HFFc6 (cell line): ENCODE results near the gene C1GALT1C1L. TPM values are rescaled to one million over a fixed set of nuclear protein-coding genes. Genes with fewer than 3 reads are reported as not detected.

ENCODE experiments used
- DNase-seq: peaks from one replicate; pipeline ENCODE4 v3.0.0-alpha.2; 2018
- H3K27ac Mint-ChIP-seq: 2 replicates; pipeline ENCODE4 v1.8.0; 2020; ENCODE audit warnings: mild to moderate bottlenecking, mixed read lengths
- H3K27me3 Mint-ChIP-seq: 2 replicates; pipeline ENCODE4 v1.8.0; 2021; ENCODE audit warnings: mild to moderate bottlenecking, moderate library complexity, mixed read lengths; ENCODE audit not compliant: insufficient read depth
- H3K36me3 Mint-ChIP-seq: 2 replicates; pipeline ENCODE4 v1.8.0; 2021; ENCODE audit warnings: low read depth, mixed read lengths
- H3K4me1 Mint-ChIP-seq: 2 replicates; pipeline ENCODE4 v1.8.0; 2020; ENCODE audit warnings: low read depth, mixed read lengths
- H3K4me3 Mint-ChIP-seq: 2 replicates; pipeline ENCODE4 v1.8.0; 2020; ENCODE audit warnings: mild to moderate bottlenecking, moderate library complexity, mixed read lengths
- H3K9me3 Mint-ChIP-seq: 2 replicates; pipeline ENCODE4 v1.8.0; 2020; ENCODE audit warnings: mild to moderate bottlenecking, mixed read lengths
- CTCF ChIP-seq: fragments of 200-600 bp; sonication (generic); IDR thresholded peaks from 2 replicates; pipeline ENCODE4 v1.5.0; 2021; ENCODE audit warnings: antibody characterized with exemption, mild to moderate bottlenecking
- total RNA-seq, 6 experiments: library from RNA; stranded (reverse); fragmentation: NEBNext Ultra II Directional; extraction: Animal tissue kit (Norgen Biotek cat#: 25700); gene quantifications; 2 replicates in 1 of 6; 3 replicates in 5 of 6; pipeline ENCODE4 v1.2.3, GENCODE V29; 2021

The C1GALT1C1L gene
- total RNA-seq, 6 experiments from 2014 or later: not detected

DNA sequence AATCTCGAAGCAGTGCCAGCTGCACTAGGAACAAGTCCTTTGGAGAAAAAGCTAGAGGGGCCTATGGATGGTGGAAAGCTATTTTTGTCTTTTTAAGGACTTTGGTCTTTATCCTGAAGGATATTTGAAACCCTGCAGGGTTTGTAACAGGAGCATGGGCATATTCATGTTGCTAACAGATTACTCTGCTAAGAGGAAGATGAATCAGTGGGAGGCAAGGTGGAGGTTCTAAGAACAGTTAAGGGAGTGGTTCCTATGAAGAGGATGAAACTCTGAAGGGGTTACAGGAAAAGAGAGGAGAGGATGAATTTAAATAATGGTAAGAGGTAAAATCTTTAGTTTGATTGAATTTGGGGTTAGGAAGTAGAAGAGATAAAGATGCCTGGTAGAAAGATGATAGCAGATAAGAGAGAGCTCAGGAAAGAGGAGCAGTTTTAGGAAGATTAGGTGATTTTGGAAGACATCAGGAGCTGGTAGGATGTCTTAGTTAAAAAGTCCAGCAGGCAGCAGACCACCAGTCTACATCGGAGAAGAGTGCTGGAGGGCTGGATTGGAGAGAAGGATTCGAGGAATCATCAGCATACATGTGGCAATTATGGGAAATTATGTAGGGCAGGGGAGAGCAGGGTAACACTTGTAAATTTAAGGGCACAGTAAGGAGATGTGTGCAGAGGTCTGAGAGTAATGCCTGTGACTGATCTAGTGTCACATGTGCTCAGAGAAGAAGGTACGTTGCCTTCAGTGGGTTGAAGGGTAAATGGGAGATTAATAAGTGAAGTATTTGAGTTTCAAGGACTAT lies 39.3 kb upstream of the C1GALT1C1L start:
- H3K4me1 Mint-ChIP-seq: peaks cover 26% of the 10 kb centered on the region
- peaks cover 2% of the 10 kb centered on the region for H3K27me3 Mint-ChIP-seq
- no peak overlapping the region for H3K4me3 Mint-ChIP-seq
- no peaks in the 10 kb centered on the region for H3K9me3 Mint-ChIP-seq
- no peak for DNase-seq
- no peaks in the 10 kb centered on the region for H3K36me3 Mint-ChIP-seq
- H3K27ac Mint-ChIP-seq: no peak overlapping the region
- no peak for TF ChIP-seq CTCF

GRCh38 chr2:43714164-43714563 lies 37.9 kb upstream of the C1GALT1C1L start:
- Mint-ChIP-seq H3K27ac (peak overlapping the region; percentile 36; the same call in 1 of the 2 replicates), H3K36me3 (no peaks in the 10 kb centered on the region), H3K4me1 (peaks cover 26% of the 10 kb centered on the region), H3K27me3 (peaks cover 2% of the 10 kb centered on the region), H3K9me3 (no peaks in the 10 kb centered on the region), H3K4me3 (no peak overlapping the region; the same call in 1 of the 2 replicates)
- TF ChIP-seq CTCF: no peak
- DNase-seq: peak; percentile 53

- no peak overlapping the region for H3K27ac Mint-ChIP-seq
- no peaks in the 10 kb centered on the region for H3K9me3 Mint-ChIP-seq
- no peak overlapping the region for H3K4me3 Mint-ChIP-seq
- TF ChIP-seq CTCF: no peak
- no peaks in the 10 kb centered on the region for H3K36me3 Mint-ChIP-seq
- peaks cover 44% of the 10 kb centered on the region for H3K4me1 Mint-ChIP-seq
- DNase-seq: no peak
- peaks cover 2% of the 10 kb centered on the region for H3K27me3 Mint-ChIP-seq
Measured at GRCh38 chr2:43710866-43711265, 34.6 kb upstream of the C1GALT1C1L start.

- Mint-ChIP-seq H3K27ac (no peak overlapping the region), H3K27me3 (peaks cover 3% of the 10 kb centered on the region; the same call in 1 of the 2 replicates), H3K4me3 (no peak overlapping the region), H3K9me3 (no peaks in the 10 kb centered on the region), H3K4me1 (peaks cover 25% of the 10 kb centered on the region), H3K36me3 (no peaks in the 10 kb centered on the region)
- no peak for DNase-seq
- no peak for TF ChIP-seq CTCF
Measured at GRCh38 chr2:43708891-43709290, 32.7 kb upstream of the C1GALT1C1L start.

- H3K4me1 Mint-ChIP-seq: peaks cover 21% of the 10 kb centered on the region
- H3K9me3 Mint-ChIP-seq: no peaks in the 10 kb centered on the region
- no peak overlapping the region for H3K4me3 Mint-ChIP-seq
- no peak for DNase-seq
- no peak overlapping the region for H3K27ac Mint-ChIP-seq
- no peak for TF ChIP-seq CTCF
- no peaks in the 10 kb centered on the region for H3K36me3 Mint-ChIP-seq
- H3K27me3 Mint-ChIP-seq: peaks cover 4% of the 10 kb centered on the region; the same call in 1 of the 2 replicates
Measured at GRCh38 chr2:43708178-43708577, 31.9 kb upstream of the C1GALT1C1L start.
